HG03354 (cell line): ENCODE data around the gene GRIA3.

ENCODE experiments used
- ATAC-seq: cut with Tn5 transposase; IDR thresholded peaks from one replicate; pipeline ENCODE4 v1.9.1; 2021; ENCODE audit warnings: mild to moderate bottlenecking; ENCODE audit not compliant: unreplicated experiment, poor library complexity, severe bottlenecking

The GRIA3 gene

GRCh38 chrX:123189338-123189737, 5.3 kb downstream of the GRIA3 start:
- no peak for ATAC-seq

GRCh38 chrX:123190096-123190495, 6.0 kb downstream of the GRIA3 start:
- no peak for ATAC-seq

DNA sequence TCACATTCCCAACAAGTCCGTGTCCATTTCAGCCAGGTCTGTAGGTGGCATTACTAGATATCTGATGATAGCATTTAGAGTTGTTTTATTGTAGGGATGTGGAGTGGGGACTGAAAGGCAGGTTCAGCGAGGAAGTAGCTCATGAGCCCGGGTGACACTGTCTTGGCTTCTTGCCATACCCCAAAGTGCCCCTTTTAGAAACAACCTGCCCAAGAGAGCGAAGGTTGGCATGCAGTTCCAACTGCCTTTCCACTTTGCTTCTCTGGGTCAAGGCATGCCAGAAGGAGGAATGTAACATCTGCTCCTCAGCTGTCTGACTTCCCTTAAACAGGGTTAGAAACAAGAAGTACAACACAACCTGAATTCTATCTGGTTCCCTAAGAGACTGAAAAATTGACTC, 9.0 kb downstream of the GRIA3 start:
- no peak for ATAC-seq

GRCh38 chrX:123199338-123199737, 15.3 kb downstream of the GRIA3 start:
- ATAC-seq: no peak

GRCh38 chrX:123201720-123202119, 17.6 kb downstream of the GRIA3 start:
- no peak for ATAC-seq

DNA sequence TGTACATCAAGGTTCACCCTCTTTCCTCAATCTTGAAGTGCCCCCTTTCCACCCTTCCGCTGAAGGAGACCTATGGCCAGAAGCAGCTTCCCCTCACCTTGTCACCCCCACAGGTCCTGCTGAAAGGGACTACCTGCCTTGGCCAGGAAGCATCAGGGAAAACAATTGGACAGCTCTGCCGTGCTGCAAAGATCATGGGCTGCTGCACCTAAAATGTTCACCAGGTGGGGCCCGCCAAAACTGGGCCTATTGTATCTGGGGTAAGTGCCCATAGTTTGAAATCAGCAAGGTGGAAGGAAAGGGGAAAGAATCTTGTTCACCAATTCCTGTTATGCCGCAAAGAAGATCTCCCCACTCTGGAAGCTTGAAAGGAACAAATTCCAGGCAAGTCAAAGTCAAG, 18.4 kb downstream of the GRIA3 start:
- no peak for ATAC-seq

- ATAC-seq: no peak
These were observed 19.7 kb downstream of the GRIA3 start for GRCh38 chrX:123203772-123204171.

GRCh38 chrX:123206176-123206575, 22.1 kb downstream of the GRIA3 start:
- no peak for ATAC-seq

GRCh38 chrX:123210252-123210651, 26.2 kb downstream of the GRIA3 start:
- no peak for ATAC-seq

DNA sequence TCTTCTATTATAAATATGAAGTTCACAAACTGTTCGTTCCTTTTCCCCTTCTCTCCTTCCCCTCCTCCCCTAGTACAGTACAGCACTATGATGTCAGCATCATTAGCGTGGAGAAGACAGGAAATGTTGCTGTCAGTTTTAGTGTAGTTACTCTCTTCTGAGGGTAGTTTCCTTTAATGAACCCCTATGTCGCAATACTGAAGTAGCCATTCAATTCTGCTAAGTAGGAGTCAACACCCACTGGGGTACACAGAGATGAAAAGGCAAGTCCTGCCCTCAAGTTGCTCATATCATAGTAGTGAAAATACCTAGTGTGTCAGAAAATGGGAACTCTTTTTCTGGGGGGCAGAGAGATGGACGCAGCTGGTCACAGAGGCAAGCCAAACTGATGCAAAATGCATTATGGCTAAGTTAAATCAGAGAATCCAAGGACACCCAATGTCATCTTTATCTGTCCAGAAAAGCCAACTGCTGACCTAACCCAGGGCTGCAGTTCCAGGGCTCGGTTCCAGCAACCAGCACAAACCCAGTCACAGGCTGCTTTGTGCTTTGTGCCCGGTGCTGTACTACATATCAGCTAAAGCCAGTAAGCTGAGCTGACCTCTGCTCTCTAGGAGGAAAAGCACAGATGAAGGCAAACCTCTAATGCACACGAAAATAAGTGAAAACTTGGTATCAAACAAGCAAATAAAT, 31.5 kb downstream of the GRIA3 start:
- no peak for ATAC-seq

GRCh38 chrX:123217077-123217476, 33.0 kb downstream of the GRIA3 start:
- no peak for ATAC-seq

DNA sequence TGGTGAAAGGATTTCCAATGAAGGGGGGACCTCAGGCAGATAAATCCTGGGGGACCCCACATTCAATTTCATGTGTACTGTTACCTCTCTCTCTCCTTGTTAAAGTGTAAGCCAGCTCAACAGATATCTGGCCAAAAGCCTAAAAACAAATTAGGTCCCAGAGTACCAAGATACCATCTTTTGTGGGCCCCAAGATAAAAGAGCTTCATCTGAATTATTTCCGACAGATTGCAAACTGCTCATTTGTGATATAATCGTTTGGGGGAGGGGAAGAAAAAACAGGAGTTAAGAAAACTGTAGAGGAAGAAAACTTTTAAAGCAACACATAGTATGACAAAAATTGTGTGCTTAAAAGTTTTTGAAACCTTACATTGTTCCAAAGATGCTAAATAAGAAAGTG, 33.6 kb downstream of the GRIA3 start:
- no peak for ATAC-seq

- ATAC-seq: no peak
These were observed 35.8 kb downstream of the GRIA3 start for GRCh38 chrX:123219916-123220315.

- no peak for ATAC-seq
These were observed 38.8 kb downstream of the GRIA3 start for GRCh38 chrX:123222920-123223319.

- no peak for ATAC-seq
These were observed 39.3 kb downstream of the GRIA3 start for GRCh38 chrX:123223409-123223808.

DNA sequence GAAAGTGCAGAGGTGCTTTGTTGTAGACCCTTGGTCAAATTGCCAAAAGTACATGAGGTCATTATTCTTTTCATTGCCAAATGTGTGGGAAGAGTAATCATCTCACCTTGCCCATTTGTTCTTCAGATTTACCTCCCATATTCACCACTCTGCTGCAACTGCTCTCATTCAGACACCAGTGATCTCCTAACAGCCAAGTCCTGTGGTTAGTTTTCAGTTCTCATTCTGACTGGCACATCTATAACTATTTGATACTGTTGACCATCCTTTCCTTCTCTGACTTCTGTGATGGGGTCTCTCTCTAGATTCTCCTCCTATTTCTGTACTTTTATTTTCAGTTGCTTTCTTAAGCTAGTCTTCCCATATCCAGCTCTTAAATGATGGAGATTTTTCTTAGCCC, 39.8 kb downstream of the GRIA3 start:
- ATAC-seq: no peak

GRCh38 chrX:123230798-123231197, 46.7 kb downstream of the GRIA3 start:
- ATAC-seq: no peak

DNA sequence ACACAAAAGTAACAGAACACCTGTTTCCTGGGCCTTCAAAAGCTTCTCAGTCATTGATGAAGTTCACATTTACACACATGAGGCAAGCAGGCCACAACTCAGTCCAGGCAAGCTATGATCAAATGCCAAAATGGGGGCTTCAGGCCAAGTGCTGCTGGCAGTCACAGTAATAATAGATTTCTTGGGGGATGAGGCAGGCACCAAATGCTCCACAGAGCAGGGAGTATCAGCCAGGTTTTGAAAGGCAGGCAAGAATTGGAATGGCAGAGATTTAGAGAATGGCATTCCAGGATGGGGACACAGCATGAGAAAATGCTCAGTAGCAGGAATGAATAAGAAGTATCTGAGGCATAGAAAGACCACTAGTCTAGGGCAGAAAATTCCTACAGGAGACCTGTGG, 52.8 kb downstream of the GRIA3 start:
- ATAC-seq: no peak

DNA sequence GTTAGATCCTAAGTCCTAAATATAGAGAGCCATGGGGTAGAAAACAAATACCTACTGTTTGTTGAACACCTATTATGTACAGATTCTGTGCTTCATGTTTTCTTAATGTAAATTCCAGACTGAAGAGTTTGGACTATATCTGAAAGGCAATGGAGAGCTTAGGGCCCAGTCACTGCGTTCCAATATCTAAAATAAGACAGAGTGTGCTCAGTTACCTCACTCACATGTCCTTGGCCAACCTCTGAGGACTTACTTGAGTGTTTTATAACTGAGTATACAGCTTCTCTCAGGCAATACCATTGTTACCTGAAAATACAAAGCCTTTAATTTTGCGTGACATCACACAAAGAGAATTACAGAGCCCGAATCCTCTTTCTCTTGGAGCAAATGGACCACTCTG, 53.2 kb downstream of the GRIA3 start:
- ATAC-seq: no peak

GRCh38 chrX:123254457-123254856, 70.4 kb downstream of the GRIA3 start:
- no peak for ATAC-seq

- ATAC-seq: no peak
These were observed 72.3 kb downstream of the GRIA3 start for GRCh38 chrX:123256378-123256777.

DNA sequence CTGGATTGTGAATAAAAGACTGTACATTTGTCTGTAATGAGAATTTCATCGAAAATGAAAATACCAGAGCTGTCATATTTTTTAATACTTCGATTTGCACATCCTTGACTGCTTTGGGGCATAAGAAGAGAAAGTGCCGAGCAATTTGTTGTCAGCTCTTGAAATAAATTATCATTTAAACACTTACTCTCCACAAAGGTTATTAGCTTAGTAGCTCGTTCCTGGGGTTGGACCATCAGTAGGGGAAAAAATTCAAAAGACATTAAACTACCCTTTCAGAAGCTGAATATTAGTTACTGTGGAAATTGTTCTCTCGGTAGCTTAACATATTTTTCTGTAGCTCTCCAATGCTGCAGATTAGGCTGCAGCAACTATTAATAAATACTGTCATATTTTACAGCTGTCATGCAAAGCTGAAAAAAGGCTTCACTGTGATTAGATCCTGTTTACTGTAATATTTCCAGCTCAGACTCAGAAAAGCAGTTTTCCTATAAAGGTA, 76.9 kb downstream of the GRIA3 start:
- no peak for ATAC-seq
